Measurements from ENCODE around the gene SPRYD7. TPM values are rescaled to one million over a fixed set of nuclear protein-coding genes. Genes with fewer than 3 reads are reported as not detected.

Gene SPRYD7
- total RNA-seq, 1 experiment from 2014 or later, result 6.2 TPM

DNA sequence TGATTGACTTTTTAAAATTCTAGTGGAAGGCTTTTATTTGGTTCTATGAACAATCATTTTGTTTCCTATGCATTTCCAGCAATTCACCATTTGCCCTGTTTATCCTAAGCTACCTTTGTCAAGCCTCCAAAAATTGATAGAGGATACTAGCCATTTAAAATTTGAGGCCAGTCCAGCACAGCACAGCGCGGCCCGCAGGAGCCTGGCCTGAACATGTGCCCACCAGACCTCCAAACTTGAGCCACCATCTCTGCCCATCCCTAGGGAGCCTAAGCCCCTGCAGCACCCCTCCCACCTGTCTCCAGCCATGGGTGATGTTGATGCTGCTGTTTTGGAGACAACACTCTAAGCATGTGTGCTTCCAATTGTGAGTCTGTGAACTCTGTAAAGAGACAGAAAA is 57.5 kb downstream of the SPRYD7 start:
- ATAC-seq (no peak), DNase-seq (ENCODE audit: low read depth, low spot score) (no peak)
- no peak for TF ChIP-seq TCF7L2 (IDR thresholded peaks at IDR 0.05; ENCODE audit: low read depth, low read length)
- no peak for TF ChIP-seq SIN3A (IDR thresholded peaks at IDR 0.05; ENCODE audit: borderline replicate concordance, insufficient read depth, low read depth, low read length)
- TF ChIP-seq, protein P1, sequence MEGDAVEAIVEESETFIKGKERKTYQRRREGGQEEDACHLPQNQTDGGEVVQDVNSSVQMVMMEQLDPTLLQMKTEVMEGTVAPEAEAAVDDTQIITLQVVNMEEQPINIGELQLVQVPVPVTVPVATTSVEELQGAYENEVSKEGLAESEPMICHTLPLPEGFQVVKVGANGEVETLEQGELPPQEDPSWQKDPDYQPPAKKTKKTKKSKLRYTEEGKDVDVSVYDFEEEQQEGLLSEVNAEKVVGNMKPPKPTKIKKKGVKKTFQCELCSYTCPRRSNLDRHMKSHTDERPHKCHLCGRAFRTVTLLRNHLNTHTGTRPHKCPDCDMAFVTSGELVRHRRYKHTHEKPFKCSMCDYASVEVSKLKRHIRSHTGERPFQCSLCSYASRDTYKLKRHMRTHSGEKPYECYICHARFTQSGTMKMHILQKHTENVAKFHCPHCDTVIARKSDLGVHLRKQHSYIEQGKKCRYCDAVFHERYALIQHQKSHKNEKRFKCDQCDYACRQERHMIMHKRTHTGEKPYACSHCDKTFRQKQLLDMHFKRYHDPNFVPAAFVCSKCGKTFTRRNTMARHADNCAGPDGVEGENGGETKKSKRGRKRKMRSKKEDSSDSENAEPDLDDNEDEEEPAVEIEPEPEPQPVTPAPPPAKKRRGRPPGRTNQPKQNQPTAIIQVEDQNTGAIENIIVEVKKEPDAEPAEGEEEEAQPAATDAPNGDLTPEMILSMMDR (IDR thresholded peaks at IDR 0.05), result no peak
- TF ChIP-seq, protein P2, sequence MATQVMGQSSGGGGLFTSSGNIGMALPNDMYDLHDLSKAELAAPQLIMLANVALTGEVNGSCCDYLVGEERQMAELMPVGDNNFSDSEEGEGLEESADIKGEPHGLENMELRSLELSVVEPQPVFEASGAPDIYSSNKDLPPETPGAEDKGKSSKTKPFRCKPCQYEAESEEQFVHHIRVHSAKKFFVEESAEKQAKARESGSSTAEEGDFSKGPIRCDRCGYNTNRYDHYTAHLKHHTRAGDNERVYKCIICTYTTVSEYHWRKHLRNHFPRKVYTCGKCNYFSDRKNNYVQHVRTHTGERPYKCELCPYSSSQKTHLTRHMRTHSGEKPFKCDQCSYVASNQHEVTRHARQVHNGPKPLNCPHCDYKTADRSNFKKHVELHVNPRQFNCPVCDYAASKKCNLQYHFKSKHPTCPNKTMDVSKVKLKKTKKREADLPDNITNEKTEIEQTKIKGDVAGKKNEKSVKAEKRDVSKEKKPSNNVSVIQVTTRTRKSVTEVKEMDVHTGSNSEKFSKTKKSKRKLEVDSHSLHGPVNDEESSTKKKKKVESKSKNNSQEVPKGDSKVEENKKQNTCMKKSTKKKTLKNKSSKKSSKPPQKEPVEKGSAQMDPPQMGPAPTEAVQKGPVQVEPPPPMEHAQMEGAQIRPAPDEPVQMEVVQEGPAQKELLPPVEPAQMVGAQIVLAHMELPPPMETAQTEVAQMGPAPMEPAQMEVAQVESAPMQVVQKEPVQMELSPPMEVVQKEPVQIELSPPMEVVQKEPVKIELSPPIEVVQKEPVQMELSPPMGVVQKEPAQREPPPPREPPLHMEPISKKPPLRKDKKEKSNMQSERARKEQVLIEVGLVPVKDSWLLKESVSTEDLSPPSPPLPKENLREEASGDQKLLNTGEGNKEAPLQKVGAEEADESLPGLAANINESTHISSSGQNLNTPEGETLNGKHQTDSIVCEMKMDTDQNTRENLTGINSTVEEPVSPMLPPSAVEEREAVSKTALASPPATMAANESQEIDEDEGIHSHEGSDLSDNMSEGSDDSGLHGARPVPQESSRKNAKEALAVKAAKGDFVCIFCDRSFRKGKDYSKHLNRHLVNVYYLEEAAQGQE (IDR thresholded peaks at IDR 0.05; ENCODE audit: insufficient read depth in 1 of 2, low read depth in 2 of 2, low read length in 1 of 2), result no peak
- TF ChIP-seq POLR2AphosphoS5 (IDR thresholded peaks at IDR 0.05; ENCODE audit: low read depth, low read length), result no peak
- no TSS peak for BruUV-seq (replicated peaks)
- ChIA-PET POLR2A (no interaction called here), CTCF (no interaction called here)
- H3K36me3 ChIP-seq (ENCODE audit: control insufficient read depth, insufficient read depth, low read length), result no peaks in the 10 kb centered on the region
- H3K27me3 ChIP-seq (ENCODE audit: control insufficient read depth, insufficient read depth, low read length), result no peaks in the 10 kb centered on the region
- H3K4me1 ChIP-seq (ENCODE audit: control insufficient read depth, insufficient read depth, low read length), result no peaks in the 10 kb centered on the region
- intact Hi-C loops (cut with micrococcal nuclease; ENCODE audit: unreplicated experiment) (no loop called here), in situ Hi-C loops (cut with HindIII; ENCODE audit: low pct_unique_long_range_greater_than_20kb, low sequenced_read_pairs) (no loop called here)
- no peak overlapping the region for H3K4me3 ChIP-seq (ENCODE audit: low read depth in 2 of 2, low read length in 2 of 2)
- no peak overlapping the region for H3K27ac ChIP-seq (ENCODE audit: low read length)
- H3K9me3 ChIP-seq (ENCODE audit: control insufficient read depth, insufficient read depth, low read depth, low read length), result peaks cover 15% of the 10 kb centered on the region; the same call in 1 of the 2 replicates

DNA sequence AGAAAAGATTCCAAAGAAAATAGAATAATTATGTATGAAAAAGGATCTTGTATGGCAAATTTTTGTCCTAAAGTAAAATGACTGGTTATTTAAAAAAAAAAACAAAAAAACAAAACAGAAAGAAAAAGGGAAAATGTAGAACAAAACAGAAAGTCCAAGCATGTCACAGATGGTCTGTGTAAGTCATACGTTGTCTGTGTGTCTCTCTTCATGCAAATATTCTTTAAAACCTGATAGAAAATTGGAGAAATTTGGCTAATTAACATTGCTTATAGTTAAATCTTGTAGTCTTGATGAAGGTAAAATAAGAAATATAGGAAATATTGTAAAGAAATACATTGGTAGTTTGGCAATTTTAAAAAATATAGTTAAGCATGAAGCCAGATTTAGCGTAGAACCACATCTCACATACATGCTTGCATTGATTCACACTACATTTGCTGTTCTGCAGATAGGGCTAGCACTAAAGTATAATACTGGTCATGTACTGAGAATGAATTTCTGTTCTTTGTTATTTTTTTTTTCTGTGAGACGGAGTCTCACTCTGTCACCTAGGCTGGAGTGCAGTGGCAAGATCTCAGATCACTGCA is 58.4 kb downstream of the SPRYD7 start:
- no peaks in the 10 kb centered on the region for H3K4me1 ChIP-seq (ENCODE audit: control insufficient read depth, insufficient read depth, low read length)
- no peaks in the 10 kb centered on the region for H3K27me3 ChIP-seq (ENCODE audit: control insufficient read depth, insufficient read depth, low read length)
- no TSS peak for BruUV-seq (replicated peaks)
- ChIA-PET POLR2A (no interaction called here), CTCF (no interaction called here)
- DNase-seq (ENCODE audit: low read depth, low spot score) (no peak), ATAC-seq (no peak)
- TF ChIP-seq, protein P2 (IDR thresholded peaks at IDR 0.05; ENCODE audit: insufficient read depth in 1 of 2, low read depth in 2 of 2, low read length in 1 of 2), result no peak
- TF ChIP-seq POLR2AphosphoS5 (IDR thresholded peaks at IDR 0.05; ENCODE audit: low read depth, low read length) (no peak), TCF7L2 (IDR thresholded peaks at IDR 0.05; ENCODE audit: low read depth, low read length) (no peak), SIN3A (IDR thresholded peaks at IDR 0.05; ENCODE audit: borderline replicate concordance, insufficient read depth, low read depth, low read length) (no peak)
- TF ChIP-seq, protein P1 (IDR thresholded peaks at IDR 0.05), result no peak
- in situ Hi-C loops (cut with HindIII; ENCODE audit: low pct_unique_long_range_greater_than_20kb, low sequenced_read_pairs) (no loop called here), intact Hi-C loops (cut with micrococcal nuclease; ENCODE audit: unreplicated experiment) (no loop called here)
- peaks cover 17% of the 10 kb centered on the region; the same call in 1 of the 2 replicates for H3K9me3 ChIP-seq (ENCODE audit: control insufficient read depth, insufficient read depth, low read depth, low read length)
- no peak overlapping the region for H3K4me3 ChIP-seq (ENCODE audit: low read depth in 2 of 2, low read length in 2 of 2)
- no peaks in the 10 kb centered on the region for H3K36me3 ChIP-seq (ENCODE audit: control insufficient read depth, insufficient read depth, low read length)
- H3K27ac ChIP-seq (ENCODE audit: low read length), result no peak overlapping the region

Measured in Panc1 (cell line).